BJ (cell line): ENCODE data around the gene LRRC46. TPM values are rescaled to one million over a fixed set of nuclear protein-coding genes. Genes with fewer than 3 reads are reported as not detected.

ENCODE experiments used
- CTCF ChIA-PET: fragments of 350-600 bp; formaldehyde crosslinking; extraction: SDS; loops from one replicate; lab custom pipeline; 2021; ENCODE audit warnings: antibody characterized with exemption, inconsistent platforms; lab: Yijun Ruan, JAX
- POLR2A ChIA-PET: fragments of 300-600 bp; sonication (Branson Sonifier 250); formaldehyde crosslinking; extraction: SDS; loops from one replicate; lab custom pipeline; 2021; ENCODE audit warnings: antibody characterized with exemption; lab: Charles Lee
- DNase-seq: peaks from one replicate; pipeline ENCODE4 v3.0.0-alpha.2; 2011; ENCODE audit warnings: low read depth
- H3K27me3 ChIP-seq: 2 replicates; pipeline ENCODE4 v1.6.0; 2011; ENCODE audit warnings: low read length; ENCODE audit not compliant: control insufficient read depth, insufficient read depth
- H3K36me3 ChIP-seq: 2 replicates; pipeline ENCODE4 v1.5.1; 2011; ENCODE audit warnings: low read length; ENCODE audit not compliant: control insufficient read depth, insufficient read depth
- H3K4me3 ChIP-seq: 2 replicates; pipeline ENCODE4 v1.5.1; 2011; ENCODE audit warnings: low read depth, mild to moderate bottlenecking, control low read depth, low read length
- polyA plus RNA-seq: library from polyadenylated mRNA; depleted of rRNA; stranded (reverse); fragments of >200 nt; gene quantifications from 2 replicates; pipeline ENCODE4 v1.2.3, GENCODE V29; 2011
- TF ChIP-seq, protein P1 (sequence below): IDR thresholded peaks from 2 replicates; pipeline ENCODE4 v1.5.1; 2011; ENCODE audit warnings: low read depth, mild to moderate bottlenecking, control low read depth, inconsistent platforms, low read length, moderate library complexity; ENCODE audit not compliant: insufficient read depth

LRRC46 gene
- polyA plus RNA-seq, 1 experiment = 0.58 TPM

DNA sequence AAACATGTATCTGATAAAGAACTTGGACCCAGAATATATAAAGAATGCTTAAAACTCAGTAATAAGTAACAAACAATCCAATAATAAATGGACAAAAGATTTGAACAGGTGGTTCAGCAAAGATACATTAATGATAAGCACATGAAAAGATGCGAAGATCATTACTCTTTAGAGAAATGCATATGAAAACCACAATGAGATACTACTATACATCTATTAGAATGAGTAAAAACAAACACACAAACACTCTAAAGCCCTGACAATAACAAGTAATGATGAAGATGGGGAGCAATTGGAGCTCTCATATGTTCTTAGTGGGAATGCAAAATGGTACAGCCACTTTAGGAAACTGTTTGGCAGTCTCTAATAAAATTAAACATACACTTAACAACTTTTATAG, 39.0 kb upstream of the LRRC46 start:
- Histone ChIP-seq H3K27me3 (peaks cover 22% of the 10 kb centered on the region), H3K36me3 (no peaks in the 10 kb centered on the region), H3K4me3 (no peak overlapping the region)
- POLR2A ChIA-PET = no interaction called here
- no peak for DNase-seq
- TF ChIP-seq, protein P1, sequence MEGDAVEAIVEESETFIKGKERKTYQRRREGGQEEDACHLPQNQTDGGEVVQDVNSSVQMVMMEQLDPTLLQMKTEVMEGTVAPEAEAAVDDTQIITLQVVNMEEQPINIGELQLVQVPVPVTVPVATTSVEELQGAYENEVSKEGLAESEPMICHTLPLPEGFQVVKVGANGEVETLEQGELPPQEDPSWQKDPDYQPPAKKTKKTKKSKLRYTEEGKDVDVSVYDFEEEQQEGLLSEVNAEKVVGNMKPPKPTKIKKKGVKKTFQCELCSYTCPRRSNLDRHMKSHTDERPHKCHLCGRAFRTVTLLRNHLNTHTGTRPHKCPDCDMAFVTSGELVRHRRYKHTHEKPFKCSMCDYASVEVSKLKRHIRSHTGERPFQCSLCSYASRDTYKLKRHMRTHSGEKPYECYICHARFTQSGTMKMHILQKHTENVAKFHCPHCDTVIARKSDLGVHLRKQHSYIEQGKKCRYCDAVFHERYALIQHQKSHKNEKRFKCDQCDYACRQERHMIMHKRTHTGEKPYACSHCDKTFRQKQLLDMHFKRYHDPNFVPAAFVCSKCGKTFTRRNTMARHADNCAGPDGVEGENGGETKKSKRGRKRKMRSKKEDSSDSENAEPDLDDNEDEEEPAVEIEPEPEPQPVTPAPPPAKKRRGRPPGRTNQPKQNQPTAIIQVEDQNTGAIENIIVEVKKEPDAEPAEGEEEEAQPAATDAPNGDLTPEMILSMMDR = no peak
- CTCF ChIA-PET = interaction anchor here (0.9 to 4.3 kb wide), 2 partner anchors 11 to 49 kb away, joined by 4 to 23 read pairs; partner anchors contain the start of gene SCRN2

DNA sequence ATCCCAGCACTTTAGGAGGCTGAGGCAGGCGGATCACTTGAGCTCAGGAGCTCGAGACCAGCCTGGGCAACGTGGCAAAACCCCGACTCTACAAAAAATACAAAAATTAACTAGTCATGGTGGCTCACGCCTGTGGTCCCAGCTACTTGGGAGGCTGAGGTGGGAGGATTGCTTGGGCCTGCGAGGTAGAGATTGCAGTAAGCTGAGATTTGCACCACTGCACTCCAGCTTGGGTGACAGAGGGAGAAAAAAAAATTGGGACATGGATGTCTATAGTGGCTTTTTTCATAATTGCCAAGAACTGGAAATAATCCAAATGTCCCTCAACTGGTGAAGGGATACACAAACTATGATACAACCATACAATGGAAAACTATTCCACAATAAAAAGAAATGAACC, 38.5 kb upstream of the LRRC46 start:
- POLR2A ChIA-PET = no interaction called here
- H3K27me3 ChIP-seq = peaks cover 22% of the 10 kb centered on the region

DNA sequence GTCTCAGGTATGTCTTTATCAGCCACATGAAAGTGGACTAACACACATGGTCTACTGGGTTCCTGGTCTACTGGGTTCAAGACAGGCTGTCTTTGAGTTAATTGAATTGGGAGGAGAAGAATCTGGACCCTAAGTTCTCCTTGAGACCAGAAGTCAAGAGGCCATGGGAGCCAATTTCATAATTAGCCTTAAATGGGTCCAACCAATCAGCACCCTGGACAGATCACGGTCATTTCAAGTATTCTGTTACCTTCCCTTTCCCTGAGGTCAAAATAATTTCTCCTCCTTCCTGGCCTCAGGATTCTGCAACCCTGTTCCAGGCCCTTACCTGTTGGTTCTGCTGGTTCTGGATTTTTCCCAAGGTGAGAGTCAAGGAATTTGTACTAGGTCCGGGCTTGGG, 33.7 kb upstream of the LRRC46 start:
- CTCF ChIA-PET = interaction anchor here (1.2 to 2.1 kb wide), 4 partner anchors 8 to 134 kb away, joined by 3 to 9 read pairs (median 7); no protein-coding TSS in a partner anchor
- Histone ChIP-seq H3K27me3 (peaks cover 16% of the 10 kb centered on the region), H3K4me3 (no peak overlapping the region), H3K36me3 (no peaks in the 10 kb centered on the region)
- POLR2A ChIA-PET = interaction anchor here (0.6 kb wide), 1 partner anchor 98 kb away, joined by 5 read pairs; no protein-coding TSS in a partner anchor
- DNase-seq = no peak
- TF ChIP-seq, protein P1 = no peak

More for the DNA sequence above, 38.5 kb upstream of the LRRC46 start:
- H3K36me3 ChIP-seq = no peaks in the 10 kb centered on the region
- TF ChIP-seq, protein P1 = no peak
- H3K4me3 ChIP-seq = no peak overlapping the region
- CTCF ChIA-PET = interaction anchor here (0.9 to 4.3 kb wide), 2 partner anchors 10 to 48 kb away, joined by 4 to 23 read pairs; partner anchors contain the start of gene SCRN2
- no peak for DNase-seq

DNA sequence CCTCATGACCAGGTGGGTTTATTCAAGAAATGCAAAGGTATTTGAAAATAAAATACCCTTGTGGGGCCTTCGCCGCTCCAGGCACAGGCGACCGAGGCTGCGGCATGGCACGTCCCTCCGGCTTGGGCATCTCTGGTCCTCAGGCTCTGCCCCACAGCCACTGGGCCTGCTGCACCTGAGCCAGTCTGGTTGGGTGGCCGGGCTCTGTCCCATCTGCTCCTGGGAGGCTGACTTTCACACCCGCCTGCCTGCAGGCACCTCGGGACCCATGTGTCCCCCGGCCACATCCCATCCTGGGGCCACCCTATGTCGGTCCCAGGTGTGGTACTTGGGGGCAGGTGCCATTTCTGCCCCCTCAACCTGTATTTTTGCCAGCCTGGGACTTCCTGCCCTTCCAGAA, 30.8 kb upstream of the LRRC46 start:
- ChIA-PET CTCF (interaction anchor here (0.7 to 2.0 kb wide), 6 partner anchors 11 to 134 kb away, joined by 3 to 6 read pairs (median 5); no protein-coding TSS in a partner anchor), POLR2A (no interaction called here)
- no peak overlapping the region for H3K4me3 ChIP-seq
- TF ChIP-seq, protein P1 = no peak
- H3K36me3 ChIP-seq = no peaks in the 10 kb centered on the region
- DNase-seq = no peak
- H3K27me3 ChIP-seq = peaks cover 15% of the 10 kb centered on the region

DNA sequence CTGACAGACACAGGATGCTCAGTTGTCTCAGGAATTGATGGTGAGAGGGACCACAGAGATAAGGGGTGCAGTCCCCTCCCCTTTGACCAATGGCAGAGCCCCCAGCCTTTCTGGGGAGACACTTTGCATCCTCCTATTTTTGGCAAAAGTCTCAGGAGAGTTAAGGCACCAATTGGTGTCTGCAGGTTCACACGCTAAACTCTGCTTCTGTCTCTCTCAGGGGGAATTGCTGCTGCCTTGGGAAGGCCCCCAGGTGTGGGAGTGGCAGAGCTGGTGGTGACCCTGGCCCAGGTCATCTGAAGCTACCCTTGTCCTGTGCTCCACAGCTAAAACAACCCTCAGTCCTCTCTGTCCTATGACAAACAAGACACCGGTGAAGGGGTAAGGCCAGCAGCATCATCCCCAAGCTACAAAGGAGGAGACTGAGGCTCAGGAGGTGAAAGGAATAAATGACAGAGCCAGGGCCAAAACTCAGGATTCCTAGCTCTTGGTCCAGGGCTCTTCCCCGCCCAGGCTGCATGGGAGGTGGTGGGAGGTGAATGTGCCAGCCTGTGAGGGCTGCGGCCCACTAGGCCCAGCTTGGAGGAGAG, 30.2 kb upstream of the LRRC46 start:
- Histone ChIP-seq H3K27me3 (peaks cover 15% of the 10 kb centered on the region), H3K4me3 (no peak overlapping the region), H3K36me3 (no peaks in the 10 kb centered on the region)
- TF ChIP-seq, protein P1 = no peak
- no peak for DNase-seq
- ChIA-PET POLR2A (no interaction called here), CTCF (interaction anchor here (0.7 to 4.1 kb wide), 9 partner anchors 8 to 135 kb away, joined by 3 to 23 read pairs (median 5); no protein-coding TSS in a partner anchor)
